Peyer's patch (tissue), 4 donors: ENCODE results near the gene NCBP2.

Experiments
- CTCF ChIP-seq, 6 experiments: fragments of 450-650 bp in 4 of 6; fragments of 200-600 bp in 2 of 6; sonication (generic) in 1 of 6; IDR thresholded peaks; one replicate each; pipeline ENCODE4 v1.5.1; 2017 to 2019; ENCODE audit warnings: antibody characterized with exemption in 6 of 6, mild to moderate bottlenecking in 3 of 6, moderate library complexity in 1 of 6
- POLR2A ChIP-seq, 2 donors: fragments of 450-650 bp; IDR thresholded peaks; one replicate each; pipeline ENCODE4 v1.5.1; 2017; ENCODE audit warnings: antibody characterized with exemption in 2 of 2, mild to moderate bottlenecking in 2 of 2, moderate library complexity in 2 of 2

DNA sequence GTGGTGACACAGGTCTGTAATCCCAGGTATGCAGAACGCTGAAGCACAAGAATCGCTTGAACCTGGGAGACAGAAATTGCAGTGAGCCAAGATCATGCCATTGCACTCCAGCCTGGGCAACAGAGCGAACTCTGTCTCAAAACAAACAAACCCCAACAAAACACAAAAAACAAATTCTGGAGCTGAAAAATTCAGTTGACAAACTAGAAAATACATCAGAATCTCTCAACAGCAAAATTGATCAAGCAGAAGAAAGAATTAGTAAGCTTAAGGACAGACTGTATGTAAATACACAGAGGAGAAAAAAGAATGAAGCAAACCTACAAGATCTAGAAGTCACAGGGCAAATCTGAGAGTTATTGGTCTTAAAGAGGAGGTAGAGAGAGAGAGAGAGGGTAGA is 25.3 kb downstream of the NCBP2 start:
- TF ChIP-seq POLR2A (IDR thresholded peaks at IDR 0.05) (no peak), CTCF (IDR thresholded peaks at IDR 0.05) (no peak)
